ENCODE data around the gene ACACA.

The ACACA gene

GRCh38 chr17:37131669-37132611 lies 274.7 kb downstream of the ACACA start:
- DNase-seq (ENCODE audit: low spot score), result no peak

- no peak for DNase-seq (ENCODE audit: low spot score)
Measured at GRCh38 chr17:37130984-37131446, 275.6 kb downstream of the ACACA start.

- no peak for DNase-seq (ENCODE audit: low spot score)
Measured at GRCh38 chr17:37124821-37125173, 281.8 kb downstream of the ACACA start.

- no peak for DNase-seq (ENCODE audit: low spot score)
Measured at GRCh38 chr17:37123941-37124820, 282.5 kb downstream of the ACACA start.

GRCh38 chr17:37123386-37123785 lies 283.2 kb downstream of the ACACA start:
- DNase-seq (ENCODE audit: low spot score), result no peak

- DNase-seq (ENCODE audit: low spot score), result no peak
Measured at GRCh38 chr17:37121616-37122015, 285.0 kb downstream of the ACACA start.

- DNase-seq (ENCODE audit: low spot score), result no peak
Measured at GRCh38 chr17:37118366-37119137, 288.1 kb downstream of the ACACA start.

- DNase-seq (ENCODE audit: low spot score), result no peak
Measured at GRCh38 chr17:37117373-37118142, 289.1 kb downstream of the ACACA start.

GRCh38 chr17:37116671-37117185 lies 289.9 kb downstream of the ACACA start:
- no peak for DNase-seq (ENCODE audit: low spot score)

GRCh38 chr17:37111329-37111728 lies 295.3 kb downstream of the ACACA start:
- no peak for DNase-seq (ENCODE audit: low spot score)

- no peak for DNase-seq (ENCODE audit: low spot score)
Measured at GRCh38 chr17:37110746-37111145, 295.9 kb downstream of the ACACA start.

GRCh38 chr17:37109731-37110710 lies 296.6 kb downstream of the ACACA start:
- DNase-seq (ENCODE audit: low spot score), result no peak

GRCh38 chr17:37109106-37109505 lies 297.5 kb downstream of the ACACA start:
- no peak for DNase-seq (ENCODE audit: low spot score)

- DNase-seq (ENCODE audit: low spot score), result no peak
Measured at GRCh38 chr17:37107406-37108083, 299.1 kb downstream of the ACACA start.

- no peak for DNase-seq (ENCODE audit: low spot score)
Measured at GRCh38 chr17:37106049-37106448, 300.6 kb downstream of the ACACA start.

- no peak for DNase-seq (ENCODE audit: low spot score)
Measured at GRCh38 chr17:37103231-37103630, 303.4 kb downstream of the ACACA start.

- DNase-seq (ENCODE audit: low spot score), result no peak
Measured at GRCh38 chr17:37101306-37101705, 305.3 kb downstream of the ACACA start.

GRCh38 chr17:37100231-37100630 lies 306.4 kb downstream of the ACACA start:
- DNase-seq (ENCODE audit: low spot score), result no peak

Data from activated CD4-positive, alpha-beta T cell treated with anti-CD3 and anti-CD28 coated beads, Interleukin-2, Interleukin-4, amounts not matched to agents 100 ng/mL and 50 ng/mL, durations not matched to agents 16 hours and 8 hours (primary cell).